ENCODE results near the gene LAPTM5.

LAPTM5 gene

DNA sequence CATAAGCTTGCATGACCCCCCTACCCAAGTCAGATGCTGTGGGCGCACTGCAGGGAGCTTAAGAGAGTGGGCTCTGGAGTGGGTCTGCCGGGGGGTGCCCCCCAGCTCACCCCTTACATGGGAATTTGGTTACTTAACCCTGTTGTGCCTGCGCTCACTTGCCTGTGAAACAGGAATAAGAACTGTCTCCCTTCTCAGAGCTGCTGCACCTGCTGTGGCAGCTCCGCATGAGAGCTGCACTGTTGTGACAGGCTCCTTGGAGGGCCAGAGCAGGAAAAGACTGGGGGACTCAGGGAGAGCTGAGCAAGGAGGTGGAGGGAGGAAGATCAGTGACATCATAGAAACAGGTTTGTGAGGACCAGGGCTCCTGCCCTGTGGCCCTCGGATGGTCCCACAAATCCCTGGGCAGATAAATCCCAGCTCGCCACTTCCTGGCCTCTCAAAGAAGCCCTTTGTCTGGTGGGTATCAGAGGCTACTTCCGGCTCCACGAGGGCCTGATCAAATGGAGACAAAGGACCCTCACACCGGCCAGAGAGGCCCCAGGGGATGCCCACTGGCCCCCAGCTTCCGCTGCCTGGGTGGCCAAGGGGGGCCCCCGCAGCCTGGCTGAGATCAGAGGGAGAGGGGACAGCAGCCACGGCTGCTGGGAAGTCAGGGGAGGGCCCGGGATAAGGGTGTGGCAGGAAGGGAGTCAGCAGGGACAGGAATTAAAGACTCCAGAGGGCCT lies 28.9 kb upstream of the LAPTM5 start:
- DNase-seq = peak in 1 of 2 donors; percentile 25

DNA sequence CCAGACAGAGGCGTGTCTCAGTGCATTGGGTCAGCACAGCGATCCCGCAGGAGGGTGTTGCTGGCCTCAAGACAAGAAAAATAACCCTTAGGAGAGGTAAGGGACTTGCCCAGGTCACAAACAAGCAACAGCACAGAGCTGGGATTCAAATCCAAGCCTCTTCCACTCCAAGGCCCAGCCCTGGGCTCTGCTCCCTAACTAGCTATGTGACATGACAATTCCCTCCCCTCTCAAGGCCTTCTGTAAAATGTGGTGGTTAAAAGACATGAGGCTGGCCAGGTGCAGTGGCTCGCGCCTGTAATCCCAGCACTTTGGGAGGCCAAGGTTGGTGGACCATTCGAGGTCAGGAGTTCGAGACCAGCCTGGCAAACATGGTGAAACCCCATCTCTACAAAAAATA lies 28.1 kb upstream of the LAPTM5 start:
- DNase-seq = no peak

- DNase-seq = no peak
Measured at GRCh38 chr1:30785181-30785580, 27.6 kb upstream of the LAPTM5 start.

DNA sequence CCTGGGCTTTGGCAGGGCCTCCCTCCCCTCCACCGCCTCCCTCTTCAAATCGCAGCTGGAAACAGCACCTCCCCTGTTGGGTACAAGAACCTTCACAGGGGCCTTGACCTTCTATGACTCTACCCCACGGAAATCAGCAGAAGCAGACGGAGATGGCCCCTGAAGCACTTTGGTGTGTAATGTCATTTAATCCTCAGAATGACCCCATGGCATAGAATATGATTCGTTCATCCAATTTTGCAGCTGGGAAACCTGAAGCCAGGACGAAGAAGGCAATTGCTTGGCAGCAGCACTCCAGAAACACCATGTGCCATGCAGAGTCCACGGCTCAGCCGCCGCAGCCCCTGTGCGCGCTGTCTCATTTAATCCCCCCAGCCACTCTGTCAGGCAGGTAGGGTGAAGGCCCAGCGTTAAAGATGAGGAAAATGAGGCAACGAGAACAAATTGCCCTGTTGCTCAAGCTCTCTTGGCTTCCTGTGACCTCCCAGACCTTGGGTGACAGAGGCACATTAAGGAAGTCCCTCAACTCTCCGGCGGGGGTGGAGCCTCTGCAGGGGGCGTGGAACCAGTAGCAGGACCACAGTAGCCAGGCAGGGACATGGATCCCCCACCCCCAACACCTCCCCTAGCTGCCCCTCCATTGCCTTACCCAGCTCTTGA lies 25.8 kb upstream of the LAPTM5 start:
- DNase-seq = no peak

DNA sequence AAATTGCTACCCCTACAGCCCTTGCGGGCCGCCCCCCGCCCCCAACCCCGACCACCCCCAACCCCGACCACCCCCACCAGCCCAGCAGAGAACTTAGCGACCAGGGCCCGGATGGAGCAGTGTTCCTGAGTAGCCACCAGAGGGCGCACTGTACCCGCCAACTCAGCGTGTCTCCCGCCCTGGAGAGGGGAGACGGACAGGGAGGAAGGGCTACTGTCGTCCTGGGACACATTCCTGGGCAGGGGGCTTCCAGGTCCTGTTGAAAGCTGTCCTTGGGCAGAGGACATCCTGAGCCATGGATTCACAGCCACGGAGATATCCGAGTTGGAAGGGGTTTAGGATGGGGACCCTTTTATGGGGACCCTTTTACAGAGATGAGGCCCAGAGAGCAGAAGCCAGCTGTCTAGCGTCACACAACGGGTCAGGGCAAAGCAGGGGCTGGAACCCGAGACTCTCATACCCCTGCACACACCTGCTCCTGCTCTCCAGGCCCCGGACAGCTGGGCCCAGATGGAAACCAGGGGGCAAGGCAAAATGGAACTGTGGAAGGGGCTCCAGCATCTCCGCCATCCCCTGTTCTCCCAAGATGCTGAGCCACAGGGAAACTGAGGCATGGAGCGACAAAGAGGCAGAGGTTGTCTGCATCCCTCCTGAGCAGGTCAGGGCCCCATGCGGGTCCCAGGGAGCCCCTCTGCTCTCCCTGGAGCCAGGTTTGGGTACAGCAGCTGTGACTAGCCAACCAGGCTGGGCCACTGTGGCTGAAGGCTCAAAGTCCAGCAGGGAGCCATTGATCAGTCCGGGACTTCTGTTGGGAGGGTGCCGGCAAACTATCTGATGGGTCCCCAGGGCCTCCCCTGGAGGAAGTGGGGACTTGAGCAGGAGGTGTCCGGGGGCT lies 25.0 kb upstream of the LAPTM5 start:
- DNase-seq = peak; percentile 49 to 52

GRCh38 chr1:30781906-30782305 lies 24.3 kb upstream of the LAPTM5 start:
- no peak for DNase-seq

DNA sequence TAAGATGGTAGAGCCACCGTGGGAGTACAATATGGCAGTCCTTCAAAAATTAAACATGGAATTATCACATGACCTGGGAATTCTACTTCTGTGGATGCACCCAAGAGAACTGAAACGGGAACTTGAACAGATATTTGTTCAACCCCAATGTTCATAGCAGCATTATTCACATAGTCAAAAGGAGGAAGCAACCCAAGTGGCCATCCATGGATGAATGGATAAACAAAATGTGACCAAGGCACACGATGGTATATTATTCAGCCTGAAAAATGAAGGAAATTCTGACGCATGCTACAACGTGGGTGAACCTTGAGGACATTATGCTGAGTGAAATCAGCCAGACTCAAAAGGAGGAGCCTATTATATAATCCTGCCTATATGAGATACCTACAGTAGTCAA lies 22.8 kb upstream of the LAPTM5 start:
- DNase-seq = no peak

DNA sequence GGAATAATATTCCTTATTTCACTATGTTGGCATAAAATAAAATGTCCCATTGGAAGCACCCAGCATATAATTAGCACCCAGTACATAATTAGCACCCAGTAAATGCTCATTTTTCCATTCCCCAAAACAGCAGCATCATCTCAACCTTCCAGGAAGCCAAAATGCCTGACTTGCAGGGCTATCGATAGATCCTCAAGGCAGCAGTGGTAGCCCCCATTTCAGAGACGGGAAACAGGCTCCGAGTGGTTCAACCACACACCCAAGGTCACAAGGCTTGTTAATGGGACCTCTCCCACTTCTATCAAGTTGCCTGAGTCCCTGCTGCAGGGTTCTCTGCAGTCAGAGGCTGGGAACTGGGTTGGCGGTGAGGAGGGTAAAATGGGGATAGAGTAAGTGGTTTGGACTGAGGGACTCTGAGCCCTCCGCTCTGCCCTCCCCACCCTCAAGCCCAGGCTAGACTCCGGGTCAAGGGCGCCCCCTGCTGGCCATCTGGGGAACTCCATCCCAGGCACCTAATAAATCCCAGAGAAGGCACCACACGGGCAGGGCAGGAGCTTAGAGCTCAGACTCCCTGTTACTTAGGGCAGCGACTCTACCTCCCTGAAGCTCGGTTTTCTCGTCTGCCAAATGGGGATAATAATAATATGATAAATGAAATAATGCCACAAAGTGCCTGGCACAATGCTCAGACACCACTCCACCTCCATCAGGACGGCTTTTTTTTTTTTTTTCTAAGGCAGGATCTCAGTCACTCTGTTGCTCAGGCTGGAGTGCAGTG lies 21.9 kb upstream of the LAPTM5 start:
- peak; percentile 60 to 85 for DNase-seq

GRCh38 chr1:30778979-30779293 lies 21.4 kb upstream of the LAPTM5 start:
- DNase-seq = no peak

DNA sequence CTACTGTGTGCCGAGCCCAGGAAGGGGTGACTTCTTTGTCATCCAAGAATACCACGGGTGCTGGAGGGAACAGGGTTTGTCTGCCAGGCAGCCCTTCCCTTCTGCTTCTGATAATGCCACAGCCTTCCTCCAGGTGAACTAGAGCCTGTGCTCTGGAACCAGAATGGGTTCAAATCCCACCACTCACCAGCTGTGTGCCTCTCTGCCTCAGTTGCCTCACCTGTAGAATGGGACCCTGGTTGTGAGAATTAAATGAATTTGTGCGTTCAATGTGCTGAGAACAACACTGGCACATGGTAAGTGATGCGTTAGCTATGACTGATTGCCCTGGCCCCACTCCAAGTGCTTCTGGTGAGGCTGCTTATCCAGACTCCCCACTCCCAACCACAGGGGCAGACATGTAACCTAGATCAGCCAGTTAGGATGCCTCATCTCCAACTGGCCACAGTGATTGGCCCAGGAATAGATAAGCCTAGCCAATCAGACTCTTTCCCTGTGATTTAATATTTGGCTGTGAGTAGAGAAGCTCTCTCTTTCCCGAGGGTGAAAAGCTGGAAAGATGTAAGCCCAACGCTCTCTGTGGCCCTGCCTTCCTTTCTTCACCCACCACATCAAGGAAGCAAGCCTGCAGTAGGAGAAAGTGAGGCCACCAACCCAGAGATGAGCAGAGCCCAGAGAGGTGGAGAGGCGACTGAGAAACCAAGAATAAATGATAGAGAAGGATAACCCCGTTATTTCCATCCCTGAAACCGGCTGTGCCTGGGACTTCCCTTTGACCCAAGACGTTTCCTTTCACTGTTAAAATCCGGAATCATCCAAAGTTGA lies 20.8 kb upstream of the LAPTM5 start:
- no peak for DNase-seq

GRCh38 chr1:30777904-30778153 lies 20.3 kb upstream of the LAPTM5 start:
- DNase-seq = no peak

DNA sequence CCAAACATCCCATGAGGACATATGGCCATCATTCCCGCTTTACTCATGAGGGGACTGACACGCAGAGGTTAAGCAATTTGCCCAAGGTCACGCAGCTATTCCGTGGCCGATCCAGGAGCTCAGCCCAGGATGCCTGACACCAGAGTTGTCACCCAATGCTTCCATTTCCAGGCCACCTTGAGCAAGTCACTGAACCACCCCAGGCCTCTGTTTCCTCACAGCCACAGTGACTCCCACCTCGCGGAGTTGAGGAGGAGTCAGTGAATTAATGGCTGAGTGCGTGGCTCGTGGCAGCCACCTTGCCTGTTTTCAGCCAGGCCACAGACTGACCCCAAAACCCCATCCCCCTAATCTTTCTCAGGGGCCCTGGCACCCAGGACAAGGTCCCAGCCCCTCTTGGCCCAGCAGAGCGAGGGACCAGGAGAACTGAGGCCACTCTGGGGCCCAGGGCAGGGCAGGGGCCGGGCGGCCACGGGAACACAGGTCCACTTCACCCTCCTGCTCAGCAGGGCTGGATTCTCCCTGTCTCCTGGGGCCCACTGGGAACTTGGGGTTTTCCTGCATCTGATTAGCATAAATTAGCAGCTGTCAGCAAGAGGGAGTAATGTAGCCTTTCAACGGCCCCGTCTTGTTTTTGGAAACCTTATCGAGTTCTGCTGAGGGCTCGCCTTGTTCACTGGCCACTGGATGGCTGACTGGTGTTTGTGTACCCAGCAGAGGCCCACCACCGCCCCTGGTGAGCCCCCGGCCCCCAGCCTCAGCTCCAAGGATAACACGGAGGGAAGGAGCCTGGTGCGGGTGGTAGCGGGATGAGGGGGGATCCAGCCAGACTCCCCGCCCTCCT lies 19.7 kb upstream of the LAPTM5 start:
- no peak for DNase-seq

DNA sequence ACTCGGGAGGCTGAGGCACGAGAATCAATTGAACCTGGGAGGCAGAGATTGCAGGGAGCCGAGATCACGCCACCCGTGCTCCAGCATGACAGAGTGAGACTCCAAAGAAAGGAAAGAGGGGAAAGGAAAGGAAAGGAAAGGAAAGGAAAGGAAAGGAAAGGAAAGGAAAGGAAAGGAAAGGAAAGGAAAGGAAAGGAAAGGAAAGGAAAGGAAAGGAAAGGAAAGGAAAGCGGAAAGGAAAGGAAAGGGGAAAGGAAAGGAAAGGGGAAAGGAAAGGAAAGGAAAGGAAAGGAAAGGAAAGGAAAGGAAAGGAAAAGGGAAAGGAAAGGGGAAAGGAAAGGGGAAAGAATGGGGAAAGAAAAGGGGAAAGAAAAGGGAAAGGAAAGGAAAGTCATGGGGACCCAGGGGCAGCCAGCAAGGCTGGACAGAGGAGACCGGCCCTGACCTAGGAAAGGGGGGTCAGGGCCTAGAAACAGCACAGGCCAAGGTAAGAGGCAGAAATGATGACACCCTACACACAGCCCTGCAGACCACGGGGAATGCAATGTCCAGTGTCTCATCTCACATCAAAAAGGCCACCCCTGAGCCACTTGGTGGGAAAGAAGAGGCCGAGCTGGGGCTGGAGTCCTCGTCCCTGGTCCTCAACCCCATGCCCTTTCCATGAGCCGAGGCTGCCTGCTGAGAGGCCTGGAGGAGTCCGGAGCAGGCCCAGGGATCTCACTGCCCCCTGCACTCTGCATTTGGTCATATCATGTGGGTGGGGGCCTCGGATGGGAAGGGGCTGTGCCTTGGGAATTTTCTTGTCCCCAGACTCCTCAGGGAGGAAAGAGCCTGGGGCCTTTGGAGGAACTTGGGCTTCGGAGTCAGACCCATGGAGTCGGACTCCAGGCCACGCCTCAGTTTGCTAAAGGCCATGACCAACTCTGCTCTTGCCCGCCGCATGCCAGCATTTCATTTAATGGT lies 18.8 kb upstream of the LAPTM5 start:
- DNase-seq = no peak

GRCh38 chr1:30775433-30775975 lies 17.9 kb upstream of the LAPTM5 start:
- no peak for DNase-seq

DNA sequence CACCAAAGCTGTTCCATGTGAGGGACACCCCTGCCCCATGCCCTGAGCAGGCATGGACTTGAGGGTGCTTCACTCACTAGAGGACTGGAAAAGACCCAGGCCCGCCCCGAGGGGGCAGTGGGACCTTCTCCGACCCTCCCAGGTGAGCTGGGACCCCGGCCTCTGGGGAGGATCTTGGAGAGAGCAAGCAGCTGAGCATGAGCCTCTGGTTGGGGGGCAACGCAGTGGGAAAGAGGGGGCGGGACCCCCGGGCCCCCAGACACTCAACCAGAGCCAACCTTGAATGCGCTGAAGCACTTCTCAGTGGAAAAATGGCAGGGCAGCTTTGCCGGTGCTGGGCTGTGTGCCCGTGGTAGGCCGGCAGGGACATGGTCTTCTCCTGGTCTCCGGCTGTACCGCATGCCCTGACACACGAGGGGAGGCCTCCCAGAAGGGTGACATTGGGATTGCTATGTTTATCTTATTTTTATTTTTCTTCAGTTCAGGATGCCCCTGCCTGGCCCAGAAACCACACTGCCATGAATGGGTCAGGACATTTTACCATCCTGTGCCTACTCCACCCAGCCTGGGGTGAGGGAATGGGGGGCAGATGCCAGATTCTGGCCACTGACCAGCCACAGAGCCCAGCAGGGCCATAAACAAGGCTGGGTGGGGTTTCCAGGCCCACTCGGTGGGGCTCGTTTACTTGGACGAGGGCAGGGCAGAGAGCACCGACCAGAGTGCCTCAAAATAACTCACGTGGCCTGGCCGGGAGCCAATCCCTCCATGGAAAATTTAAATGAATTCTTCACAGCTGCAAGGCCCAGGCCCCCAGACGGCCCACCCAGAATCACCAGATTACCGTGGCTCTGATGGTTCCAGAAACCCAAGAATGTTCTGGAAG lies 17.2 kb upstream of the LAPTM5 start:
- no peak for DNase-seq

GRCh38 chr1:30773722-30774358 lies 16.3 kb upstream of the LAPTM5 start:
- DNase-seq = no peak

DNA sequence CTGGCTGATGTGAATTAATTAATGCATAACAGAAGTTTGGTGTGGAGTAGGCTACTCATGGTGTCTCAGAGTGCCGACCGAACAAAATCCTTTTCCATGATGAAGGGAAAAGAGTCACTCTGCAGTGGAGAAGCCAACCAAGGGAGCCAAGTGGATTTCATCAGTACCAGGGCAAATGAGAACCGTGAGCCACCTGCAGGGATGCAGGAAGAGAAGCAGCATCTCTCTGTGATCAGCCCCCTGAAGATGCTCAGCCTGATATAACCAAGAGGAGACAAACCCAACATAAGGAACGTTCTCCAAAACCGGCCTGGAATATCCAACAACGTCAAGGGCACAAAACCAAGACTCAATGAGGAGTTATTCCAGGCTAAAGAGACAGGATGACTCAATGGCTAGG lies 13.4 kb upstream of the LAPTM5 start:
- DNase-seq = no peak

GRCh38 chr1:30770150-30770549 lies 12.6 kb upstream of the LAPTM5 start:
- DNase-seq = no peak
